ENCODE measurements around the gene MT1M.

DNA sequence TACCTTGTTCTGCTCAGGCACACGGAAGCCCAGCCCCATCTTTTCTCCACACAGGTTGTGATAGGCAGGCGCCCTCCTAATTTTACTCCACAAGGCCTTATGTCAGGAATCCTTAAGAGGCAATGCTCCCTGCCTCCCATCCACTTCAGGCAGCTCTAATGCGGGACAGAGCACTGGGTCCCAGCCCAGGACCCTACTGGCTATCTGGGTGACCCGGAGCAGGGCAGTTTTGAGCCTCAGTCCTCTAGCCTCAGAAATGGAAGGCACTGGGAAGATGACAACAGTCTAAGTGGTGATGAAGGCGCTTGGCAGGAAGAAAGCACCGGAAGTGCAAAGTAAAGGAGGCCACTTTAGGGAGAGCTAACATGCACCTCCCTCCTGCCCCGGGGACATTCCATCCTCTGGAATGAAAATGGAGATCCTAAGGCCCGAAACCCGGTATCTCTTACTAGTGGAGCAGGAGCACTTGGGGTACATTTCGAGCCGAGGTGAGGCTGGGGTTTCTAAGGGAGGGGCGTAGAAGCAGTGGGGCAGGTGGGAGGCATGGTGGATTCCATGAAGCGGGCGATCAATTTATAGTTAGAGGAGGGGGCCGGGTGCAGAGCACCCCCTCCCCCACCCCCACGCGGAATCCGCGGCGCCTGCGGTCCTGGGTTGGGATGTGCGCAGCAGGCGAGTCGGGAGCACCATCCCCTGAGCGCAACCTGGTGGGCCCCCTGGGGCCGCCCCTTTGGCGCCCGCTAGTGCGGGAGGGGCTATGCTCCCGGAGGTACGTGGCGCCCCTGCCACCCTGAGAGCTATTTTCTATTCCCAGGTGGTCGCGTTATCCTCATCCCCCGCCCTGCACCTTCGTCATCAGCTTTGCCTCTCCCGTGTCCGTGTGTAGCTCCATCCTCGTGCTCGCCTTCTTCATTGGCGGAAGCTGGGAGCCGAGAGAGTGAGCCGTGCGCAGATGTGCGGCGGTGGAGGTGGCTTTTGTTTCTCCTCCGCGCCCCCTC, 30.2 kb downstream of the MT1M start:
- TF ChIP-seq, protein P1, sequence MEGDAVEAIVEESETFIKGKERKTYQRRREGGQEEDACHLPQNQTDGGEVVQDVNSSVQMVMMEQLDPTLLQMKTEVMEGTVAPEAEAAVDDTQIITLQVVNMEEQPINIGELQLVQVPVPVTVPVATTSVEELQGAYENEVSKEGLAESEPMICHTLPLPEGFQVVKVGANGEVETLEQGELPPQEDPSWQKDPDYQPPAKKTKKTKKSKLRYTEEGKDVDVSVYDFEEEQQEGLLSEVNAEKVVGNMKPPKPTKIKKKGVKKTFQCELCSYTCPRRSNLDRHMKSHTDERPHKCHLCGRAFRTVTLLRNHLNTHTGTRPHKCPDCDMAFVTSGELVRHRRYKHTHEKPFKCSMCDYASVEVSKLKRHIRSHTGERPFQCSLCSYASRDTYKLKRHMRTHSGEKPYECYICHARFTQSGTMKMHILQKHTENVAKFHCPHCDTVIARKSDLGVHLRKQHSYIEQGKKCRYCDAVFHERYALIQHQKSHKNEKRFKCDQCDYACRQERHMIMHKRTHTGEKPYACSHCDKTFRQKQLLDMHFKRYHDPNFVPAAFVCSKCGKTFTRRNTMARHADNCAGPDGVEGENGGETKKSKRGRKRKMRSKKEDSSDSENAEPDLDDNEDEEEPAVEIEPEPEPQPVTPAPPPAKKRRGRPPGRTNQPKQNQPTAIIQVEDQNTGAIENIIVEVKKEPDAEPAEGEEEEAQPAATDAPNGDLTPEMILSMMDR (IDR thresholded peaks at IDR 0.05; ENCODE audit: low read length), result no peak
- no peak for TF ChIP-seq EZH2 (IDR thresholded peaks at IDR 0.05; ENCODE audit: borderline replicate concordance, low read length)
